OCI-LY1 (cell line): Measurements from ENCODE around the gene IFRD1.

Experiments used
- CTCF ChIP-seq: fragments of 200-600 bp; sonication (generic), shearing (Covaris generic); IDR thresholded peaks from 2 replicates; pipeline ENCODE4 v1.5.1; 2017; ENCODE audit warnings: mild to moderate bottlenecking, antibody characterized with exemption, low read length, moderate library complexity, mixed read lengths
- EZH2 ChIP-seq: fragments of 200-600 bp; sonication (generic), shearing (Covaris generic); IDR thresholded peaks from 2 replicates; pipeline ENCODE4 v1.8.0; 2017; ENCODE audit warnings: borderline replicate concordance, mixed run types, mild to moderate bottlenecking, antibody characterized with exemption, low read length, moderate library complexity, mixed read lengths

GRCh38 chr7:112444505-112444904 is 5.8 kb upstream of the IFRD1 start:
- TF ChIP-seq CTCF (no peak), EZH2 (no peak)
